K562 (cell line): ENCODE results near the gene ABT1. TPM values are rescaled to one million over a fixed set of nuclear protein-coding genes. Genes with fewer than 3 reads are reported as not detected.

Source experiments
- CAMTA2 ChIP-seq: fragments of 250-450 bp; sonication (Bioruptor Pico); conservative IDR thresholded peaks from 2 replicates; pipeline ENCODE4 v1.5.1; 2022
- E2F4 ChIP-seq: sonication (generic); formaldehyde crosslinking; IDR thresholded peaks from 2 replicates; pipeline ENCODE4 v1.8.0; 2022; ENCODE audit warnings: mild to moderate bottlenecking, low read depth, missing genetic modification reagents
- EHMT2 ChIP-seq: fragments of 450-650 bp; IDR thresholded peaks from 2 replicates; pipeline ENCODE4 v1.6.1; 2018; ENCODE audit warnings: antibody characterized with exemption
- FOXJ2 ChIP-seq: fragments of 200-800 bp; sonication (Bioruptor generic); IDR thresholded peaks from 2 replicates; pipeline ENCODE4 v1.6.1; 2016; ENCODE audit warnings: missing genetic modification characterization, missing compliant biosample characterization
- KDM2B ChIP-seq: fragments of 250-450 bp; sonication (Bioruptor Pico); IDR thresholded peaks from 2 replicates; pipeline ENCODE4 v1.8.0; 2021; ENCODE audit warnings: mild to moderate bottlenecking, moderate library complexity
- MCM3 ChIP-seq: fragments of 450-650 bp; IDR thresholded peaks from 2 replicates; pipeline ENCODE4 v1.6.1; 2016
- MYBL2 ChIP-seq, 2 experiments: fragments of 450-650 bp in 1 of 2; sonication (generic) in 1 of 2; formaldehyde crosslinking in 1 of 2; IDR thresholded peaks; 2 replicates each; pipeline versions ENCODE4 v1.6.1 to v1.8.1; 2017 to 2022; ENCODE audit warnings: borderline replicate concordance in 1 of 2, inconsistent platforms in 1 of 2, low read depth in 1 of 2, mild to moderate bottlenecking in 1 of 2, missing genetic modification reagents in 1 of 2, moderate library complexity in 1 of 2
- NCOA1 ChIP-seq: fragments of 450-650 bp; IDR thresholded peaks from 2 replicates; pipeline ENCODE4 v1.6.1; 2016; ENCODE audit warnings: low read depth
- NUFIP1 ChIP-seq: fragments of 450-650 bp; IDR thresholded peaks from 2 replicates; pipeline ENCODE4 v1.6.1; 2018; ENCODE audit not compliant: partially characterized antibody
- OTX1 ChIP-seq: fragments of 450-650 bp; formaldehyde crosslinking; IDR thresholded peaks from 2 replicates; pipeline ENCODE4 v1.4.0; 2022; ENCODE audit warnings: mild to moderate bottlenecking
- RB1 ChIP-seq: fragments of 450-650 bp; IDR thresholded peaks from 2 replicates; pipeline ENCODE4 v1.6.1; 2017; ENCODE audit warnings: low read depth, mild to moderate bottlenecking
- SRSF7 ChIP-seq: fragments of 200-400 bp; formaldehyde crosslinking; optimal IDR thresholded peaks from 2 replicates; pipeline ENCODE3; 2017; ENCODE audit warnings: mild to moderate bottlenecking, low read depth, low read length
- TBL1XR1 ChIP-seq, 2 experiments: IDR thresholded peaks; 2 replicates each; pipeline ENCODE4 v1.6.1; 2012; ENCODE audit warnings: improper control_type of control experiment in 2 of 2, low read length in 2 of 2, mild to moderate bottlenecking in 1 of 2
- ZBTB33 ChIP-seq: sonication (generic); formaldehyde crosslinking; IDR thresholded peaks from 2 replicates; pipeline ENCODE4 v1.8.1; 2023; ENCODE audit warnings: mild to moderate bottlenecking, missing genetic modification reagents
- ZBTB8A ChIP-seq: fragments of 450-650 bp; IDR thresholded peaks from 2 replicates; pipeline ENCODE4 v1.6.1; 2018; ENCODE audit warnings: mild to moderate bottlenecking, moderate library complexity; ENCODE audit not compliant: partially characterized antibody
- ZFP30 ChIP-seq: fragments of 250-450 bp; sonication (Bioruptor Pico); IDR thresholded peaks from 2 replicates; pipeline ENCODE4 v1.8.0; 2022; ENCODE audit warnings: moderate library complexity, mild to moderate bottlenecking, inconsistent platforms, borderline replicate concordance
- ZFP36 ChIP-seq: fragments of 150-350 bp; IDR thresholded peaks from 2 replicates; pipeline ENCODE4 v1.6.1; 2018; ENCODE audit warnings: low read length, low read depth; ENCODE audit not compliant: partially characterized antibody
- ZNF12 ChIP-seq: sonication (generic); formaldehyde crosslinking; IDR thresholded peaks from 2 replicates; pipeline ENCODE4 v1.4.0; 2020; ENCODE audit warnings: mild to moderate bottlenecking, missing genetic modification reagents
- ZNF174 ChIP-seq: fragments of 250-450 bp; sonication (Bioruptor Pico); IDR thresholded peaks from 2 replicates; pipeline ENCODE4 v1.4.0; 2020; ENCODE audit warnings: mild to moderate bottlenecking
- ZNF217 ChIP-seq: sonication (generic); formaldehyde crosslinking; IDR thresholded peaks from 2 replicates; pipeline ENCODE4 v1.8.0; 2022; ENCODE audit warnings: mild to moderate bottlenecking, missing genetic modification reagents
- ZNF224 ChIP-seq: sonication (generic); formaldehyde crosslinking; IDR thresholded peaks from 2 replicates; pipeline ENCODE4 v1.8.0; 2022; ENCODE audit warnings: mild to moderate bottlenecking, missing genetic modification reagents
- ZNF445 ChIP-seq: fragments of 250-450 bp; sonication (Bioruptor Pico); IDR thresholded peaks from 2 replicates; pipeline ENCODE4 v1.4.0; 2020; ENCODE audit warnings: low read depth, mild to moderate bottlenecking, moderate library complexity
- polyA plus RNA-seq, 8 experiments: library from polyadenylated mRNA; depleted of rRNA in 4 of 8; stranded (reverse) in 5 of 8; unstranded in 3 of 8; fragments of >200 nt; fragmentation: Nextera tagmentation in 2 of 8; fragmentation: Illumina TruSeq in 1 of 8; extraction: Ambion mirVana in 2 of 8; extraction: Trizol in 1 of 8; gene quantifications; 2 replicates each; pipeline versions ENCODE4 v1.2.1 to v1.2.3, GENCODE V29; 2011 to 2014; ENCODE audit warnings: inconsistent platforms in 1 of 8, missing spikeins in 1 of 8
- total RNA-seq, 7 experiments: library from RNA; depleted of rRNA in 6 of 7; stranded (reverse); fragments of >200 nt in 6 of 7; fragmentation: Illumina TruSeq in 2 of 7; extraction: Trizol in 2 of 7; gene quantifications; 2 replicates each; pipeline versions ENCODE4 v1.2.1 to v1.2.3, GENCODE V29; 2011 to 2021; ENCODE audit warnings: low replicate concordance in 1 of 7

ABT1 gene
- total and polyA plus RNA-seq, 9 of the 15 experiments (the other 6 are each of a cell fraction or from before 2014, with no cell fraction given) = 8.8 to 52.7 (median 40.7) TPM

GRCh38 chr6:26576929-26577719 lies 19.6 kb upstream of the ABT1 start (continued):
- TF ChIP-seq ZNF217 (CRISPR knock-in tag) (no peak), ZFP36 (peak; percentile 41), E2F4 (CRISPR knock-in tag) (no peak), ZBTB8A (peak; percentile 88), RB1 (peak; percentile 79), TBL1XR1 (IDR thresholded peaks at IDR 0.05; ENCODE audit: low read length in 2 of 2) (peak; percentile 20 to 93; a peak in 3 of 4 replicates), OTX1 (CRISPR knock-in tag) (no peak), CAMTA2 (no peak), KDM2B (CRISPR knock-in tag) (no peak), MCM3 (no peak), ZBTB33 (CRISPR knock-in tag) (peak; percentile 49; the same call in 1 of the 2 replicates), NUFIP1 (peak; percentile 42), ZNF445 (CRISPR knock-in tag) (no peak), SRSF7 (no peak), ZNF224 (CRISPR knock-in tag) (no peak), ZNF174 (CRISPR knock-in tag) (no peak), ZNF12 (CRISPR knock-in tag) (no peak), EHMT2 (no peak; the same call in 1 of the 2 replicates), FOXJ2 (tag) (no peak), NCOA1 (peak; percentile 52; the same call in 1 of the 2 replicates), MYBL2 (IDR thresholded peaks at IDR 0.05; ENCODE audit: low read depth) (no peak), MYBL2 (CRISPR knock-in tag; IDR thresholded peaks at IDR 0.05; ENCODE audit: borderline replicate concordance) (no peak), ZFP30 (no peak)
